HEK293 (cell line): ENCODE measurements around the gene PARP9.
A peak's percentile ranks its signal among the peaks of the same experiment; 100 is the strongest.

Source experiments
- HOXA7 ChIP-seq: sonication (generic); formaldehyde crosslinking; IDR thresholded peaks from 2 replicates; pipeline ENCODE4 v1.8.1; 2022; ENCODE audit warnings: missing genetic modification reagents, borderline replicate concordance
- MZF1 ChIP-seq: fragments of 450-650 bp; formaldehyde crosslinking; IDR thresholded peaks from 2 replicates; pipeline ENCODE4 v1.5.1; 2017; ENCODE audit warnings: missing biosample characterization, missing genetic modification characterization, borderline replicate concordance
- YY1 ChIP-seq: fragments of 450-650 bp; formaldehyde crosslinking; IDR thresholded peaks from 2 replicates; pipeline ENCODE4 v1.5.1; 2018; ENCODE audit warnings: missing biosample characterization, missing genetic modification characterization
- ZBTB48 ChIP-seq: fragments of 450-650 bp; formaldehyde crosslinking; IDR thresholded peaks from 2 replicates; pipeline ENCODE4 v1.5.1; 2016; ENCODE audit warnings: missing biosample characterization, missing genetic modification characterization
- ZNF114 ChIP-seq: fragments of 450-650 bp; formaldehyde crosslinking; IDR thresholded peaks from 2 replicates; pipeline ENCODE4 v1.5.0; 2017; ENCODE audit warnings: missing biosample characterization, missing genetic modification characterization
- ZNF157 ChIP-seq: fragments of 450-650 bp; formaldehyde crosslinking; IDR thresholded peaks from 2 replicates; pipeline ENCODE4 v1.5.1; 2016; ENCODE audit warnings: missing biosample characterization, missing genetic modification characterization
- ZNF184 ChIP-seq: fragments of 450-650 bp; IDR thresholded peaks from 2 replicates; pipeline ENCODE4 v1.5.1; 2018; ENCODE audit warnings: missing biosample characterization, mild to moderate bottlenecking, missing genetic modification characterization
- ZNF280C ChIP-seq: fragments of 450-650 bp; formaldehyde crosslinking; IDR thresholded peaks from 2 replicates; pipeline ENCODE4 v1.5.1; 2016; ENCODE audit warnings: missing biosample characterization, missing genetic modification characterization
- ZNF280D ChIP-seq: fragments of 450-650 bp; formaldehyde crosslinking; IDR thresholded peaks from 2 replicates; pipeline ENCODE4 v1.5.1; 2016; ENCODE audit warnings: missing biosample characterization, missing genetic modification characterization
- ZNF302 ChIP-seq: fragments of 450-650 bp; formaldehyde crosslinking; IDR thresholded peaks from 2 replicates; pipeline ENCODE4 v1.5.1; 2016; ENCODE audit warnings: missing biosample characterization, missing genetic modification characterization, low read depth
- ZNF341 ChIP-seq: fragments of 450-650 bp; formaldehyde crosslinking; IDR thresholded peaks from 2 replicates; pipeline ENCODE4; 2016; ENCODE audit warnings: low read depth, missing biosample characterization, missing genetic modification characterization
- ZNF37A ChIP-seq: fragments of 450-650 bp; IDR thresholded peaks from 2 replicates; pipeline ENCODE4 v1.5.1; 2018; ENCODE audit warnings: missing biosample characterization, missing genetic modification characterization
- ZNF423 ChIP-seq: fragments of 450-650 bp; formaldehyde crosslinking; IDR thresholded peaks from 2 replicates; pipeline ENCODE4 v1.5.1; 2016; ENCODE audit warnings: missing biosample characterization, missing genetic modification characterization
- ZNF514 ChIP-seq: fragments of 450-650 bp; formaldehyde crosslinking; IDR thresholded peaks from 2 replicates; pipeline ENCODE4 v1.5.1; 2016; ENCODE audit warnings: missing biosample characterization, missing genetic modification characterization
- ZNF521 ChIP-seq: fragments of 450-650 bp; formaldehyde crosslinking; IDR thresholded peaks from 2 replicates; pipeline ENCODE4 v1.5.1; 2017; ENCODE audit warnings: missing biosample characterization, mild to moderate bottlenecking, missing genetic modification characterization
- ZNF548 ChIP-seq: fragments of 450-650 bp; formaldehyde crosslinking; IDR thresholded peaks from 2 replicates; pipeline ENCODE4 v1.5.1; 2016; ENCODE audit warnings: missing biosample characterization, missing genetic modification characterization
- ZNF610 ChIP-seq: fragments of 450-650 bp; formaldehyde crosslinking; IDR thresholded peaks from 2 replicates; pipeline ENCODE4 v1.5.1; 2016; ENCODE audit warnings: missing biosample characterization, missing genetic modification characterization, borderline replicate concordance
- ZNF629 ChIP-seq: fragments of 450-650 bp; formaldehyde crosslinking; IDR thresholded peaks from 2 replicates; pipeline ENCODE4 v1.5.1; 2017; ENCODE audit warnings: missing biosample characterization, missing genetic modification characterization
- ZNF837 ChIP-seq: fragments of 450-650 bp; formaldehyde crosslinking; IDR thresholded peaks from 2 replicates; pipeline ENCODE4 v1.5.1; 2016; ENCODE audit warnings: missing biosample characterization, missing genetic modification characterization
- ZSCAN4 ChIP-seq: fragments of 450-650 bp; formaldehyde crosslinking; IDR thresholded peaks from 2 replicates; pipeline ENCODE4 v1.5.1; 2017; ENCODE audit warnings: missing biosample characterization, missing genetic modification characterization
- ZXDB ChIP-seq: fragments of 450-650 bp; formaldehyde crosslinking; IDR thresholded peaks from 2 replicates; pipeline ENCODE4 v1.5.1; 2016; ENCODE audit warnings: missing biosample characterization, missing genetic modification characterization
- TF ChIP-seq, protein P1 (sequence below): fragments of 450-650 bp; formaldehyde crosslinking; IDR thresholded peaks from 2 replicates; pipeline ENCODE4 v1.5.1; 2016; ENCODE audit warnings: missing biosample characterization, missing genetic modification characterization
- TF ChIP-seq, protein P2 (sequence below): fragments of 450-650 bp; formaldehyde crosslinking; IDR thresholded peaks from 2 replicates; pipeline ENCODE4 v1.5.1; 2017; ENCODE audit warnings: missing biosample characterization, missing genetic modification characterization
- TF ChIP-seq, protein P3 (sequence below): fragments of 450-650 bp; IDR thresholded peaks from 2 replicates; pipeline ENCODE4 v1.5.1; 2018; ENCODE audit warnings: missing biosample characterization, missing genetic modification characterization

The PARP9 gene

GRCh38 chr3:122514123-122515019 lies 49.7 kb downstream of the PARP9 start, which contains the start of gene KPNA1 (continued):
- TF ChIP-seq, protein P1, sequence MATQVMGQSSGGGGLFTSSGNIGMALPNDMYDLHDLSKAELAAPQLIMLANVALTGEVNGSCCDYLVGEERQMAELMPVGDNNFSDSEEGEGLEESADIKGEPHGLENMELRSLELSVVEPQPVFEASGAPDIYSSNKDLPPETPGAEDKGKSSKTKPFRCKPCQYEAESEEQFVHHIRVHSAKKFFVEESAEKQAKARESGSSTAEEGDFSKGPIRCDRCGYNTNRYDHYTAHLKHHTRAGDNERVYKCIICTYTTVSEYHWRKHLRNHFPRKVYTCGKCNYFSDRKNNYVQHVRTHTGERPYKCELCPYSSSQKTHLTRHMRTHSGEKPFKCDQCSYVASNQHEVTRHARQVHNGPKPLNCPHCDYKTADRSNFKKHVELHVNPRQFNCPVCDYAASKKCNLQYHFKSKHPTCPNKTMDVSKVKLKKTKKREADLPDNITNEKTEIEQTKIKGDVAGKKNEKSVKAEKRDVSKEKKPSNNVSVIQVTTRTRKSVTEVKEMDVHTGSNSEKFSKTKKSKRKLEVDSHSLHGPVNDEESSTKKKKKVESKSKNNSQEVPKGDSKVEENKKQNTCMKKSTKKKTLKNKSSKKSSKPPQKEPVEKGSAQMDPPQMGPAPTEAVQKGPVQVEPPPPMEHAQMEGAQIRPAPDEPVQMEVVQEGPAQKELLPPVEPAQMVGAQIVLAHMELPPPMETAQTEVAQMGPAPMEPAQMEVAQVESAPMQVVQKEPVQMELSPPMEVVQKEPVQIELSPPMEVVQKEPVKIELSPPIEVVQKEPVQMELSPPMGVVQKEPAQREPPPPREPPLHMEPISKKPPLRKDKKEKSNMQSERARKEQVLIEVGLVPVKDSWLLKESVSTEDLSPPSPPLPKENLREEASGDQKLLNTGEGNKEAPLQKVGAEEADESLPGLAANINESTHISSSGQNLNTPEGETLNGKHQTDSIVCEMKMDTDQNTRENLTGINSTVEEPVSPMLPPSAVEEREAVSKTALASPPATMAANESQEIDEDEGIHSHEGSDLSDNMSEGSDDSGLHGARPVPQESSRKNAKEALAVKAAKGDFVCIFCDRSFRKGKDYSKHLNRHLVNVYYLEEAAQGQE (tag by site-specific recombination), result peak; percentile 15; the same call in 1 of the 2 replicates
- TF ChIP-seq ZNF548 (tag by site-specific recombination) (no peak), ZNF610 (tag by site-specific recombination) (no peak), ZNF280C (tag by site-specific recombination) (no peak), MZF1 (tag by site-specific recombination) (no peak), ZNF302 (no peak), ZXDB (tag by site-specific recombination) (peak; percentile 76), ZNF114 (tag by site-specific recombination) (no peak), ZNF629 (tag by site-specific recombination) (peak; percentile 24; the same call in 1 of the 2 replicates), ZNF37A (tag by site-specific recombination) (no peak), ZNF521 (tag by site-specific recombination) (no peak), ZNF341 (peak; percentile 66), YY1 (0 out of 2 replicates have a peak, but pooled peaks have one; percentile 52), ZNF280D (tag by site-specific recombination) (no peak), HOXA7 (CRISPR knock-in tag) (no peak), ZNF423 (peak; percentile 78), ZNF837 (tag by site-specific recombination) (no peak), ZSCAN4 (tag by site-specific recombination) (no peak), ZNF157 (tag by site-specific recombination) (no peak), ZNF184 (tag by site-specific recombination) (no peak), ZBTB48 (no peak), ZNF514 (tag by site-specific recombination) (no peak)
- TF ChIP-seq, protein P2, sequence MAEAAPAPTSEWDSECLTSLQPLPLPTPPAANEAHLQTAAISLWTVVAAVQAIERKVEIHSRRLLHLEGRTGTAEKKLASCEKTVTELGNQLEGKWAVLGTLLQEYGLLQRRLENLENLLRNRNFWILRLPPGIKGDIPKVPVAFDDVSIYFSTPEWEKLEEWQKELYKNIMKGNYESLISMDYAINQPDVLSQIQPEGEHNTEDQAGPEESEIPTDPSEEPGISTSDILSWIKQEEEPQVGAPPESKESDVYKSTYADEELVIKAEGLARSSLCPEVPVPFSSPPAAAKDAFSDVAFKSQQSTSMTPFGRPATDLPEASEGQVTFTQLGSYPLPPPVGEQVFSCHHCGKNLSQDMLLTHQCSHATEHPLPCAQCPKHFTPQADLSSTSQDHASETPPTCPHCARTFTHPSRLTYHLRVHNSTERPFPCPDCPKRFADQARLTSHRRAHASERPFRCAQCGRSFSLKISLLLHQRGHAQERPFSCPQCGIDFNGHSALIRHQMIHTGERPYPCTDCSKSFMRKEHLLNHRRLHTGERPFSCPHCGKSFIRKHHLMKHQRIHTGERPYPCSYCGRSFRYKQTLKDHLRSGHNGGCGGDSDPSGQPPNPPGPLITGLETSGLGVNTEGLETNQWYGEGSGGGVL (tag by site-specific recombination), result peak; percentile 46
- TF ChIP-seq, protein P3, sequence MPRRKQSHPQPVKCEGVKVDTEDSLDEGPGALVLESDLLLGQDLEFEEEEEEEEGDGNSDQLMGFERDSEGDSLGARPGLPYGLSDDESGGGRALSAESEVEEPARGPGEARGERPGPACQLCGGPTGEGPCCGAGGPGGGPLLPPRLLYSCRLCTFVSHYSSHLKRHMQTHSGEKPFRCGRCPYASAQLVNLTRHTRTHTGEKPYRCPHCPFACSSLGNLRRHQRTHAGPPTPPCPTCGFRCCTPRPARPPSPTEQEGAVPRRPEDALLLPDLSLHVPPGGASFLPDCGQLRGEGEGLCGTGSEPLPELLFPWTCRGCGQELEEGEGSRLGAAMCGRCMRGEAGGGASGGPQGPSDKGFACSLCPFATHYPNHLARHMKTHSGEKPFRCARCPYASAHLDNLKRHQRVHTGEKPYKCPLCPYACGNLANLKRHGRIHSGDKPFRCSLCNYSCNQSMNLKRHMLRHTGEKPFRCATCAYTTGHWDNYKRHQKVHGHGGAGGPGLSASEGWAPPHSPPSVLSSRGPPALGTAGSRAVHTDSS, result no peak
